ENCODE results near the gene C1orf159. TPM values are rescaled to one million over a fixed set of nuclear protein-coding genes. Genes with fewer than 3 reads are reported as not detected.

C1orf159 gene
- total RNA-seq, 1 donor from 2014 or later: 8.0 TPM

DNA sequence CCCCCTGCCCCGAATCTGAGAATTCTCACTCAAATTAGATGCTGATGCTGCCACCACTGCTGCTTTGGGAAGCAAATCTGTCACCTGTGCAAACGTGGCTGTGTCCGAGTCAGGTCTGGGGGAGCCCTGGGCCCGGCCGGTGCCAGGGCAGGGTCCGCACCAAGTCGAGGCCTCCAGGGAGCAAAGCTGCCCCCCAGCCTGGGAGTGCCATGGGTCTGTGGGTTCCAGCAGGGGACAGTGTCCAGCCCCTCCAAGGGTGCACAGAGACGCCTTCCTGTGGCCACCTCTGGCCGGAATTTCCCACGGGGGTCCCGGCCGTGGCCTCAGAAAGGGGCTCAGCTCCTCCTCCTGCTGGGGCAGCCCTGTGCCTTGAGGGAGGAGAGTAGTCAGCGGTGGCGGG lies 30.1 kb upstream of the C1orf159 start:
- Histone ChIP-seq H3K27ac (no peak overlapping the region), H3K4me2 (no peak overlapping the region), H3K79me2 (ENCODE audit: low read depth) (no peaks in the 10 kb centered on the region), H3K4me3 (no peak overlapping the region), H3F3A (ENCODE audit: low read depth) (no peaks in the 10 kb centered on the region), H3K27me3 (no peaks in the 10 kb centered on the region), H3K4me1 (no peaks in the 10 kb centered on the region), H2AFZ (replicated peaks) (no peak overlapping the region), H3K36me3 (no peaks in the 10 kb centered on the region), H3K9me3 (ENCODE audit: low read depth) (no peaks in the 10 kb centered on the region), H3K9ac (no peak overlapping the region), H4K20me1 (ENCODE audit: low read depth) (no peaks in the 10 kb centered on the region)
- TF ChIP-seq, protein P1, sequence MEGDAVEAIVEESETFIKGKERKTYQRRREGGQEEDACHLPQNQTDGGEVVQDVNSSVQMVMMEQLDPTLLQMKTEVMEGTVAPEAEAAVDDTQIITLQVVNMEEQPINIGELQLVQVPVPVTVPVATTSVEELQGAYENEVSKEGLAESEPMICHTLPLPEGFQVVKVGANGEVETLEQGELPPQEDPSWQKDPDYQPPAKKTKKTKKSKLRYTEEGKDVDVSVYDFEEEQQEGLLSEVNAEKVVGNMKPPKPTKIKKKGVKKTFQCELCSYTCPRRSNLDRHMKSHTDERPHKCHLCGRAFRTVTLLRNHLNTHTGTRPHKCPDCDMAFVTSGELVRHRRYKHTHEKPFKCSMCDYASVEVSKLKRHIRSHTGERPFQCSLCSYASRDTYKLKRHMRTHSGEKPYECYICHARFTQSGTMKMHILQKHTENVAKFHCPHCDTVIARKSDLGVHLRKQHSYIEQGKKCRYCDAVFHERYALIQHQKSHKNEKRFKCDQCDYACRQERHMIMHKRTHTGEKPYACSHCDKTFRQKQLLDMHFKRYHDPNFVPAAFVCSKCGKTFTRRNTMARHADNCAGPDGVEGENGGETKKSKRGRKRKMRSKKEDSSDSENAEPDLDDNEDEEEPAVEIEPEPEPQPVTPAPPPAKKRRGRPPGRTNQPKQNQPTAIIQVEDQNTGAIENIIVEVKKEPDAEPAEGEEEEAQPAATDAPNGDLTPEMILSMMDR (IDR thresholded peaks at IDR 0.05): no peak
- no peak for TF ChIP-seq EZH2phosphoT487 (IDR thresholded peaks at IDR 0.05)
- no peak for TF ChIP-seq EZH2 (IDR thresholded peaks at IDR 0.05)
- no peaks in the 10 kb centered on the region for H3K36me3 Mint-ChIP-seq
- H3K4me1 Mint-ChIP-seq: peaks cover 10% of the 10 kb centered on the region
- peaks cover 5% of the 10 kb centered on the region for H3K27me3 Mint-ChIP-seq (ENCODE audit: insufficient read depth, low read depth)
- no peaks in the 10 kb centered on the region for H3K9me3 Mint-ChIP-seq
- H3K4me3 Mint-ChIP-seq: no peak overlapping the region
- H3K27ac Mint-ChIP-seq: no peak overlapping the region
- DNase-seq (ENCODE audit: low spot score): no peak

DNA sequence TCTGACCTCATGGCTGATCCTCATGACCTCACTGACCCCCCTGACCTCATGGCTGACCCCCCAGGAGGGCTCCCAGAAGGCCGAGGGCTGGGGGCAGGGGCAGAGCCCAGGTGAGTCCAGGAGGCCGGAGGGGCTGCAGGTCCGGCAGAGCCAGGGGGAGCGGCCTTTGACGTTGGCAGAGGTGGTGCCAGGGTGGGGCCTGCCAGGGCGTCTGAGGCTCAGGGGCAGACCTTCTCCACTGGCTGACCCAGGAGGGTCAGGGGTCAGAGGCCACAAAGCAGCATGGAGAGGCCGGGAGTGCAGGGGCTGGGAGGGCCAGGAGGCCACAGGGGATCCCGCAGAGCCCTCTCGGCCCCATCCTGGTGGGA lies 29.6 kb upstream of the C1orf159 start:
- Mint-ChIP-seq H3K36me3 (no peaks in the 10 kb centered on the region), H3K27ac (no peak overlapping the region), H3K27me3 (ENCODE audit: insufficient read depth, low read depth) (peaks cover 5% of the 10 kb centered on the region), H3K4me3 (no peak overlapping the region), H3K4me1 (peaks cover 10% of the 10 kb centered on the region), H3K9me3 (no peaks in the 10 kb centered on the region)
- Histone ChIP-seq H3K4me3 (no peak overlapping the region), H3K4me2 (no peak overlapping the region), H3K9ac (no peak overlapping the region), H4K20me1 (ENCODE audit: low read depth) (no peaks in the 10 kb centered on the region), H3K36me3 (no peaks in the 10 kb centered on the region), H3K27ac (no peak overlapping the region), H3K9me3 (ENCODE audit: low read depth) (no peaks in the 10 kb centered on the region), H2AFZ (replicated peaks) (no peak overlapping the region), H3K4me1 (no peaks in the 10 kb centered on the region), H3K27me3 (no peaks in the 10 kb centered on the region), H3F3A (ENCODE audit: low read depth) (no peaks in the 10 kb centered on the region), H3K79me2 (ENCODE audit: low read depth) (no peaks in the 10 kb centered on the region)
- no peak for TF ChIP-seq EZH2 (IDR thresholded peaks at IDR 0.05)
- TF ChIP-seq, protein P1 (IDR thresholded peaks at IDR 0.05): no peak
- TF ChIP-seq EZH2phosphoT487 (IDR thresholded peaks at IDR 0.05): no peak
- no peak for DNase-seq (ENCODE audit: low spot score)

DNA sequence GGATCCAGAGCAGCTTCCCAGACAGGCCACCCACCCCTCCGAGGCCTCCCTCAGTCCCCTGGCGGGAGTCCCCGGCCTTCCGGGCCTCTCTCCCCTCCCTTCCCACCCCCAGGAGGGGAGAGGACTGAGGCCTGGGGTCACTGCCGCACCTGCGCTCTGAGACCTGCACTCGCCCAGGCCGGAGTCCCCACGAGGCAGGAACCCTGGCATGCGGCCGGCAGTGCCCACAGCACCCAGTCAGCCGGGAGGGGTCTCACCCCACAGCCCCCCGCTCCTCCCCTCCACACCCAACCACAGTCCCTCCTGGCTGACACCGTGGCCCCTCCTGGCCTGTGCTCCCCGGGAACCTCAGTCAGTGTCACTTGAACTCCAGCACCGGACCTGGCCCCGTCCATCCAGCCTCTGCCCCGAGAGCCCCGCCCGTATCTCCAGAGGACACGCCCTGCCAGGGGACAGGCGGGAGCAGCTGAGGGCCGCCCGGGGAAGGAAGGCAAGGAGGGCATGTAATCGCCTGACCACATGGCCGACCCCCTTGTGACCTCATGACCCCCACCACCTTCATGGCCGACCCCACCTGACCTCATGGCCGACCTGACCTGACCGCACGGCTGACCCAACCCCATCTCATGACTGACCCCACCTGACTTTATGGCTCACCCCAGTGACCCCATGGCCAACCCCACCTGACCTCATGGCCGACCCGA lies 29.1 kb upstream of the C1orf159 start:
- H3K4me3 ChIP-seq: no peak overlapping the region
- no peaks in the 10 kb centered on the region for H3F3A ChIP-seq (ENCODE audit: low read depth)
- Mint-ChIP-seq H3K27me3 (ENCODE audit: insufficient read depth, low read depth) (peaks cover 5% of the 10 kb centered on the region), H3K4me1 (peaks cover 10% of the 10 kb centered on the region), H3K9me3 (no peaks in the 10 kb centered on the region), H3K27ac (no peak overlapping the region), H3K36me3 (no peaks in the 10 kb centered on the region), H3K4me3 (no peak overlapping the region)
- H3K4me1 ChIP-seq: no peaks in the 10 kb centered on the region
- DNase-seq (ENCODE audit: low spot score): no peak
- no peaks in the 10 kb centered on the region for H3K9me3 ChIP-seq (ENCODE audit: low read depth)
- no peaks in the 10 kb centered on the region for H4K20me1 ChIP-seq (ENCODE audit: low read depth)
- TF ChIP-seq EZH2phosphoT487 (IDR thresholded peaks at IDR 0.05) (no peak), EZH2 (IDR thresholded peaks at IDR 0.05) (no peak)
- TF ChIP-seq, protein P1 (IDR thresholded peaks at IDR 0.05): no peak
- H3K36me3 ChIP-seq: no peaks in the 10 kb centered on the region
- H3K79me2 ChIP-seq (ENCODE audit: low read depth): no peaks in the 10 kb centered on the region
- H3K9ac ChIP-seq: no peak overlapping the region
- H3K27ac ChIP-seq: no peak overlapping the region
- H3K4me2 ChIP-seq: no peak overlapping the region
- no peak overlapping the region for H2AFZ ChIP-seq (replicated peaks)
- H3K27me3 ChIP-seq: no peaks in the 10 kb centered on the region

Data from neural progenitor cell (in vitro differentiated cells).